ENCODE results near the gene CPNE6. TPM values are rescaled to one million over a fixed set of nuclear protein-coding genes. Genes with fewer than 3 reads are reported as not detected.

The CPNE6 gene
- total RNA-seq, 1 donor from 2014 or later: not detected

DNA sequence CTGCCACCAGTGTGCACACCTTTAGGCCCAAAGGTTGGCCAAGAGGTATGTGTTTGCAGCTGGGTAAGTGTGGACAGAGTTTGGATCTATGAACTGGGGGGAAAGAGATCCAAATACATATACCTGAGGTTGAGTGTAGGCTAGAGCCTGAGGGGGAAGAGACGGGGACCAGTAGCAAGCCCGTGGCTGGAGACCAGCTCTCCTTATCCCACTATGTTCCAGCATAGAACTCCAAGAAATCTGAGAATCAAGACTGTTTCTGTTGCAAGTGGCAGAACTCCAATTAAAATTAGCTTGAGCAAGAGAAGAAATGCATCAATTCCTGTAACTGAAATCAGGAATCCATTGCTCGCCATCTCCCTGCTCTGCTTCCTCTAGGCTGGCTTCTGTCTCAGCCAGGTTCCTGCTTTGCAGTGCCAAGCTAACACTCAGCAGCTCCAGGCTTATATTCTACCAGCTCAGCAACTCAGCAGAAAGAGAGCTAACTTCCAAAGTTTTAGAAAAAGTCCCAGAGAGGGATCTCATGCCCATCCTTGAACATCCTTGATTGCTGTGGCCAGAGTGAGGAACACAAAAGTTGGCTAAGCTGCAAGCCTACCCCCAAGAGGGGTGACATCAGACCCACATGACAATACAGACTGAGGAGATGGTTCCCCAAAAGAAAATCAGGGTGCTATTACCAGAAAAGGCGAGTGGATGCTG, 21.3 kb downstream of the CPNE6 start:
- FAIRE-seq (no peak), DNase-seq (ENCODE audit: low read depth) (no peak)
- no peaks in the 10 kb centered on the region for H3K27me3 ChIP-seq (ENCODE audit: control insufficient read depth, insufficient read depth, low read length)
- TF ChIP-seq, protein P1, sequence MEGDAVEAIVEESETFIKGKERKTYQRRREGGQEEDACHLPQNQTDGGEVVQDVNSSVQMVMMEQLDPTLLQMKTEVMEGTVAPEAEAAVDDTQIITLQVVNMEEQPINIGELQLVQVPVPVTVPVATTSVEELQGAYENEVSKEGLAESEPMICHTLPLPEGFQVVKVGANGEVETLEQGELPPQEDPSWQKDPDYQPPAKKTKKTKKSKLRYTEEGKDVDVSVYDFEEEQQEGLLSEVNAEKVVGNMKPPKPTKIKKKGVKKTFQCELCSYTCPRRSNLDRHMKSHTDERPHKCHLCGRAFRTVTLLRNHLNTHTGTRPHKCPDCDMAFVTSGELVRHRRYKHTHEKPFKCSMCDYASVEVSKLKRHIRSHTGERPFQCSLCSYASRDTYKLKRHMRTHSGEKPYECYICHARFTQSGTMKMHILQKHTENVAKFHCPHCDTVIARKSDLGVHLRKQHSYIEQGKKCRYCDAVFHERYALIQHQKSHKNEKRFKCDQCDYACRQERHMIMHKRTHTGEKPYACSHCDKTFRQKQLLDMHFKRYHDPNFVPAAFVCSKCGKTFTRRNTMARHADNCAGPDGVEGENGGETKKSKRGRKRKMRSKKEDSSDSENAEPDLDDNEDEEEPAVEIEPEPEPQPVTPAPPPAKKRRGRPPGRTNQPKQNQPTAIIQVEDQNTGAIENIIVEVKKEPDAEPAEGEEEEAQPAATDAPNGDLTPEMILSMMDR (IDR thresholded peaks at IDR 0.05; ENCODE audit: insufficient read depth, low read length, severe bottlenecking): no peak
- H3K4me3 ChIP-seq (ENCODE audit: low read depth, low read length): no peak overlapping the region
- H3K36me3 ChIP-seq (ENCODE audit: control insufficient read depth, insufficient read depth, low read length): peaks cover 14% of the 10 kb centered on the region

DNA sequence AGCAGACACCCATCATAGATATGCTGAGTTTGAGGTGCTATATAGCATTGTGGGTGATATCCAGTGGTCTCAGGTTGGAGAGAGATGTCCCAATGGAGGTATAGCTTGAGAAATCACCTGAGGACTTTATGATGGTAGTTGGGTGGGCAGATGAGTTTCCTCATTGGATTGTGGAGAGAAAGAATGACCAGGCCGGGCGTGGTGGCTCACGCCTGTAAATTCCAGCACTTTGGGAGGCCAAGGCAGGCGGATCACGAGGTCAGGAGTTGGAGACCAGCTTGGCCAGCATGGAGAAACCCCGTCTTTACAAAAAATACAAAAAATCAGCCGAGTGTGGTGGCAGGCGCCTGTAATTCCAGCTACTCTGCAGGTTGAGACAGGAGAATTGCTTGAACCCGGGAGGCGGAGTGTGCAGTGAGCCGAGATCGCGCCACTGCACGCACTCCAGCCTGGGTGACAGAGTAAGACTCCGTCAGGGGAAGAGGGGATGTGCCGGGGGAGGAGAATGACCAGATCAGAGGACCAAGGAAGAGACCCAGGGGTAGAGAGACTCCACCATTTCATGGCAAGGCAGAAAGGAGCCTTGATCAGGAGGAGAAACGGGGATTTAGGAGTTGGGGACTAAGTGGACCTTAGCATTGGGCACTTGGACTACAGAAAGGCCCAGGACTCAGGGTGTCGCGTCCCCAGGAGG, 22.0 kb downstream of the CPNE6 start:
- TF ChIP-seq, protein P1 (IDR thresholded peaks at IDR 0.05; ENCODE audit: insufficient read depth, low read length, severe bottlenecking): no peak
- no peak overlapping the region for H3K4me3 ChIP-seq (ENCODE audit: low read depth, low read length)
- FAIRE-seq: no peak
- peaks cover 19% of the 10 kb centered on the region for H3K36me3 ChIP-seq (ENCODE audit: control insufficient read depth, insufficient read depth, low read length)
- DNase-seq (ENCODE audit: low read depth): no peak
- no peaks in the 10 kb centered on the region for H3K27me3 ChIP-seq (ENCODE audit: control insufficient read depth, insufficient read depth, low read length)

DNA sequence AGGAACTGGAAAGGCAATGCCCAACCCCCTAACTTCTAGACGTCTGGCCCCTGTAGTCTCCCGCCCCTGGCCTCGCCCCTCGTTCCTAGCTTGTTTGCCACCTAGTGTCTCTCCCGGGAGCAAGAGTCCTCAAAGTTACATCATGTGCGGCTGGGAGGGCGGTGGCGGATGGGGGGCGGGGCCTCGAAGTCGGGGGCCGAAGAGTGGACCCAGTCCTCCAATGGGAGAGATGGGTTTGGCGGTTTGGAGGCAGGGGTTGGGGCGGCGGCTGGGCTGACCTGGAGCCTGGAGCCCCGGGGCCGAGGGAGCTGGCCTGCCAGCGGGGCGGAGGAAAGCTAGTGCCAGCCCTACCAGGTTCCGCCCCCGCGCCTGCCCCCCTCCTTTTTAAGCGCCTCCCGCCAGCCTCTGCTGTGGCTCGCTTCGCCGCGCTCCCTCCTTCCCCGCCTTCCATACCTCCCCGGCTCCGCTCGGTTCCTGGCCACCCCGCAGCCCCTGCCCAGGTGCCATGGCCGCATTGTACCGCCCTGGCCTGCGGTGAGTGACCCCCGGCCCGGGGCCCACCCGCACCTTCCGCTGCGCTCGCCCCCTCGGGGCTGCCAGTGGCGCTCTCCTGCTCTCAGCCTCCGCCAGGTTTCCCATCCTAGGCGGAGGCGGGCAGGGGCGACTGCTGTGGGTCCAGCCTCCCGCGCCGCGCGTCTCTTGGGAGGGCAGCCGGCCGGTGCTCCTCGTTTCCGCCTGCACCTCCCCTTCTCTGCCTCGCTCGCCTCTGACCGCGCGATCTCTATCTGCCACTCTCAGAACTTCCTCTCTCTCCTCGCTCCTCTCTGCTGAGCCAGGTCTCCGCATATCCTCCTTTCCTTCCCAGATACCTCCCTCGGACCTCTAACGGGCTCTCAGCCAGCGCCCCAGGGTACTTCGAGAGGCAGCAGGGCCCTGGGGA, 22.8 kb downstream of the CPNE6 start, which contains the start of gene PCK2:
PCK2 (plus strand) TSS at position 411 of the 940 bp plus-strand sequence; CDS start at position 506, 95 bp downstream.
- FAIRE-seq: no peak
- DNase-seq (ENCODE audit: low read depth): peak; percentile 78
- Histone ChIP-seq H3K36me3 (ENCODE audit: control insufficient read depth, insufficient read depth, low read length) (peaks cover 27% of the 10 kb centered on the region), H3K27me3 (ENCODE audit: control insufficient read depth, insufficient read depth, low read length) (no peaks in the 10 kb centered on the region), H3K4me3 (ENCODE audit: low read depth, low read length) (peak within 1 kb of the TSS; percentile 94)
- TF ChIP-seq, protein P1 (IDR thresholded peaks at IDR 0.05; ENCODE audit: insufficient read depth, low read length, severe bottlenecking): peak; percentile 1

DNA sequence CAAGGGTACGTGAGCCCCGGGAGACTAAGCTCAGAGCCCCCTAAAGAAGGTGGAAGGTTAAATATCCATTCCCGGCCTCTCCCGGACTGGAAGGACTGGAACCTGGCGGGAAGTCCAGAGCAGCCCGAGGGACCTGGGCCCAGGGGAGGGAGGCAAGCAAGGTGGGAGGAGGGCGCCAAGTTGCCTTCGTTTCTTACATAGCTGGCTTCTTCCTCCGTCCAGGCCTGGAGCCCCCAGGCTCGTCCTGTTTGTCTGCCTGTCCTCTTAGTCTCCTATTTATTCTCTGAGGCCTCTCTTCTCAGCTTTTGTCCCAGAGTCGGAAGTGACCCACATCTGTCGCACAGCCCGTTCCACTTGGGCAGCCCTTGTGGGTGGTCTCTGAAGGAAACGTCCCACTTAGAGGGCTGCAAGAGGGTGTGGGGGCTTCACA, 23.5 kb downstream of the CPNE6 start:
- TF ChIP-seq, protein P1 (IDR thresholded peaks at IDR 0.05; ENCODE audit: insufficient read depth, low read length, severe bottlenecking): no peak
- Histone ChIP-seq H3K27me3 (ENCODE audit: control insufficient read depth, insufficient read depth, low read length) (no peaks in the 10 kb centered on the region), H3K4me3 (ENCODE audit: low read depth, low read length) (peak overlapping the region; percentile 94), H3K36me3 (ENCODE audit: control insufficient read depth, insufficient read depth, low read length) (peaks cover 34% of the 10 kb centered on the region)
- FAIRE-seq: no peak
- no peak for DNase-seq (ENCODE audit: low read depth)

DNA sequence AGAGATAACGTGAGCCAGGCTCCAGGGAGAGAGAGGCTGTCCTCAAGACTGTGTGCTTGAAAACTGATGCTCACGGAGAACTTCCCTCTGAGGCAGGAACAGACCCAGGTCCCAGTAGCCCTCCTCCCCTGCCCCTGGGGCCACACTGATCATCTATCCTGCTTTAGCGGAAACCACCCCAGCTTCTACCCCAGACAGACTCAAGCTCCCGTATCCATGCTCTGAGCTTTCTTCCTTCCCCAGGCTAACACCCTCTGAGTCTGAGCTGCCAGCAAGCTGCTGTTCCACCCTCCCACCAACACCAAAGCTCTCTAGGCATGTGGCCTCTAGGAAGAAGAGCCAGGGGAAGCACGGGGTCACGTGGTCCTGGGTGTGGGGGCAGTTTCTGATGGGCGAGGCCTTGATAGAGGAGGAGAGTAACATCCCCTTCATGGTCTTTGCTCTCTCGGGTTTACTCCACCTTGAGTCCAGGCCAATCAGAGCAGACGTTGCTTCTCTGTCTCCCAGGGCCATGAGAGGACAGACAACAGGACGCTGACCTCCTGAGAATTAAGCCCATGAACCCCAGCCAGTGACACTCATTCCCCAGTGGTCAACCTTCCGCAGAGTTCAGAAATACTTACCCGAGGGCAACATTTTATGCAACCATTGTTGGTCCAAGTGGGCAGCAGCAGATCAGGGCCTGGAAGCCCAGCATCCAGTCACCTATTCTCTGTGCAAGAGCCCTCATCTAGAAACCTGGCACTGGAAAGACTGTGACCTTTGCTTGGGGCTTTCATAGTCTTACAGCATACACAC, 24.1 kb downstream of the CPNE6 start:
- no peak for FAIRE-seq
- TF ChIP-seq, protein P1 (IDR thresholded peaks at IDR 0.05; ENCODE audit: insufficient read depth, low read length, severe bottlenecking): no peak
- Histone ChIP-seq H3K36me3 (ENCODE audit: control insufficient read depth, insufficient read depth, low read length) (peaks cover 38% of the 10 kb centered on the region), H3K27me3 (ENCODE audit: control insufficient read depth, insufficient read depth, low read length) (no peaks in the 10 kb centered on the region), H3K4me3 (ENCODE audit: low read depth, low read length) (peak overlapping the region; percentile 94)
- no peak for DNase-seq (ENCODE audit: low read depth)
